Subcutaneous preadipocyte (primary cell): ENCODE results near the gene RBM19. TPM values are rescaled to one million over a fixed set of nuclear protein-coding genes. Genes with fewer than 3 reads are reported as not detected.

Experiments
- small RNA-seq: library from RNA; depleted of rRNA; stranded (forward); fragments of <200 nt; gene quantifications from one replicate; pipeline ENCODE3, GENCODE V24; 2012
- total RNA-seq: library from RNA; depleted of rRNA; stranded (reverse); fragments of >200 nt; gene quantifications from 2 replicates; pipeline ENCODE4 v1.2.3, GENCODE V29; 2012

The RBM19 gene, protein sequence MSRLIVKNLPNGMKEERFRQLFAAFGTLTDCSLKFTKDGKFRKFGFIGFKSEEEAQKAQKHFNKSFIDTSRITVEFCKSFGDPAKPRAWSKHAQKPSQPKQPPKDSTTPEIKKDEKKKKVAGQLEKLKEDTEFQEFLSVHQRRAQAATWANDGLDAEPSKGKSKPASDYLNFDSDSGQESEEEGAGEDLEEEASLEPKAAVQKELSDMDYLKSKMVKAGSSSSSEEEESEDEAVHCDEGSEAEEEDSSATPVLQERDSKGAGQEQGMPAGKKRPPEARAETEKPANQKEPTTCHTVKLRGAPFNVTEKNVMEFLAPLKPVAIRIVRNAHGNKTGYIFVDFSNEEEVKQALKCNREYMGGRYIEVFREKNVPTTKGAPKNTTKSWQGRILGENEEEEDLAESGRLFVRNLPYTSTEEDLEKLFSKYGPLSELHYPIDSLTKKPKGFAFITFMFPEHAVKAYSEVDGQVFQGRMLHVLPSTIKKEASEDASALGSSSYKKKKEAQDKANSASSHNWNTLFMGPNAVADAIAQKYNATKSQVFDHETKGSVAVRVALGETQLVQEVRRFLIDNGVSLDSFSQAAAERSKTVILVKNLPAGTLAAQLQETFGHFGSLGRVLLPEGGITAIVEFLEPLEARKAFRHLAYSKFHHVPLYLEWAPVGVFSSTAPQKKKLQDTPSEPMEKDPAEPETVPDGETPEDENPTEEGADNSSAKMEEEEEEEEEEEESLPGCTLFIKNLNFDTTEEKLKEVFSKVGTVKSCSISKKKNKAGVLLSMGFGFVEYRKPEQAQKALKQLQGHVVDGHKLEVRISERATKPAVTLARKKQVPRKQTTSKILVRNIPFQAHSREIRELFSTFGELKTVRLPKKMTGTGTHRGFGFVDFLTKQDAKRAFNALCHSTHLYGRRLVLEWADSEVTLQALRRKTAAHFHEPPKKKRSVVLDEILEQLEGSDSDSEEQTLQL
- total RNA-seq = 25.7 and 42.4 TPM in 2 replicates

DNA sequence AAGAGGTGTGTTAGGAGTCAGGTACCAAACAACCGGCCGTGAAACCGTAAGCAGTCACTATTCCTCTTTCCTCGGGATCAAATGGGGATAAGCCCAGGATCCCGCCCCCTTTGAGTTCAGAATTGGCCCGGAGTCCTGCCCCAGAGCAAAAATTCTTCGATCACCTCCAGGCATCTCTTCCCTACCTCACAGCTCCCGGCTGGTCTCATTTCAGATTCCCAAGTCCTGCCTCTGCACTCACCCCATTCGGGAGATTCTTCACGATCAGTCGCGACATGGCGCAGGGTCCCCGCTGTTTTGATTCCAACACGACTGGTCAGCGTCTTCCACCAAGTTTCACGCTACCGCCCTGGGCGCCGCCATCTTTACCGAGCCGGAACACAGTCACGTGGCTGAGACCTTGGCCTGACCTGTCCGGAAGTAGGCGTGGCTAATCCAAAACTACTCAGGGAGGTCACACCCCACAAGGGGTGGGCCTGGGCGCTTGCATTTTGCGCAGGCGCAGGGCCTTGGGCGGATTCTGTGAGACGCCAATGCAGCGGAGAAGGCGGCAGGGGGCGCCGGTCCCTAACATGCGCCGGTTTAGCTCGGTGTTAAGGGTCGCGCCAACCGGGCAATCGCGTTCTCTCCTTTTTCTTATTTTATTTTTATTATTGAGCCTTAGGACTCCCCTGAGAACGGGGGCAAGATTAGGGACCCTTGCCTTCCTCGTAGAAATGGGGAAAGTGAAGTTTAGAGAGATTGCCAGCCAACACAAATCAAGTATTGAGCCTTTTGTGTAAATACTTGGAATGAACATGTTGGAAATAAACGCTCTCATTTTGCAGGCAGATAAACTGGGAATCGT is at the start of gene RBM19:
TSS of gene RBM19 (minus strand) at position 375 of the 847 bp plus-strand sequence. CDS start at position 277, 98 bp downstream.

Small RNA genes lying within 50 kb of the gene (small RNA-seq; reads per million reads assigned to genes)
- 0.25 reads per million for gene DYNLL1P4
